Measurements from ENCODE around the gene KRTAP19-8.

The KRTAP19-8 gene, protein sequence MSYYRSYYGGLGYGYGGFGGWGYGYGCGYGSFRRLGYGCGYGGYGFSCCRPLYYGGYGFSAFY

DNA sequence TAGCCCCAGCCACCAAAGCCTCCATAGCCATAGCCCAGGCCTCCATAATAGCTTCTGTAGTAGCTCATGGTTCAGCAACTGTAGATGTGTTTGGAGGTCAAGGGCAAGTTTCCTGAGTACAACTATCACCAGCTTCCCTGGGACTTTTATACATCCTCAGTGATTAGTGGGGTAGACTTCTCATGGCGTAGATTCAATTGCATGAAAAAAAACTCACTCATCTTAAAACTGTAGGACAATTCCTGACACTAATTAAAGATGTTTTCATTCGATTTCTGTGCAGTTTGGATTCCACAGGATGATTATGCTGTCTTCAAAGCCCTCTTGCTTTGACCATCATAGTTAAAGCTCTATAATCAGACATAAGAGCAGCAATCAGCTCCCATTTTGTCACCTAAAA is at the start of gene KRTAP19-8:
Gene KRTAP19-8 (minus strand): TSS at position 101 of the 400 bp plus-strand sequence. CDS start 33 bp downstream, at position 68.
- DNase-seq = no peak

DNA sequence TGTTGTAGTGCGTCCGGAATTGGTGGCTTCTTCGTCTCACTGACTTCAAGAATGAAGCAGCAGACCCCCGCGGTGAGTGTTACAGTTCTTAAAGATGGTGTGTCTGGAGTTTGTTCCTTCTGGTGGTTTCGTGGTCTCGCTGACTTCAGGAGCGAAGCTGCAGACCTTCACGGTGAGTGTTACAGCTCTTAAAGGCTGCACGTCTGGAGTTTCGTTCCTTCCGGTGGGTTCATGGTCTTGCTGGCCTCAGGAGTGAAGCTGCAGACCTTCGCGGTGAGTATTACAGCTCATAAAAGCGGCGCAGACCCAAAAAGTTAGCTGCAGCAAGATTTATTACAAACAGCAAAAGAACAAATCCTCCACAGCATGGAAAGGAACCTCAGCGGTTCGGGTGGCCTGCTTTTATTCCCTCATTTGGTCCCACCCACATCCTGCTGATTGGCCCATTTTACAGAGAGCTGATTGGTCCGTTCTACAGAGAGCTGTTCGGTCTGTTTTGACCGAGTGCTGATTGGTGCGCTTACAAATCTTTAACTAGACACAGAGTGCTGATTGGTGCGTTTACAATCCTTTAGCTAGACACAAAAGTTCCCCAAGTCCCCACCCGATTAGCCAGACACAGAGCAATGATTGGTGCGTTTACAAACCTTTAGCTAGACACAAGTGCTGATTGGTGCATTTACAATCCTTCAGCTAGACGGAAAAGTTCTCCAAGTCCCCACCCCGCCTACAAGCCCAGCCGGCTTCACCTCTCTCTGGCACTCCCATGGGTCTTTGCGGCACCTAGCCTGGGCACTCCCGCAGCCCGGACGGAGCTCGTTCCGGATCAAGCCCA is 49.6 kb upstream of the KRTAP19-8 start:
- peak in 1 of 6 experiments; percentile 3 for DNase-seq

DNA sequence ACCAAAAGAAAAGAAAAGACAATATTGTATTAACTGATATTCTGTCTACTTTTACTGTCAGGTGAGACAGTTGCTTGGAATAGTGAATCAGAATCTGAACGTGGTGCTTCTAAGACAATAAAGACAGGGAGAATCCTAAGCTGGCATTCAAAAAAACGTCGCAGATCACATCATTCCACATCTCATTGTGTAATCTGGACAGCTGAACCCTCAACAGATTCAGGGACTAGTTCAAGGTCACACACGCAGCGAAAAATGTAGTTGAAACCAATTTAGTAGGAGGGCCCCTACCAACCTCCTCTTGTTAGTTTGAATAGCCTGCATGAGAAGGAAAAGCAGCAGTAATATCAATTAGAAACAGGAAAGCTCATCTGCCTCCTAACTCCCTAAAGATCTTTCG is 46.4 kb upstream of the KRTAP19-8 start:
- DNase-seq = no peak

DNA sequence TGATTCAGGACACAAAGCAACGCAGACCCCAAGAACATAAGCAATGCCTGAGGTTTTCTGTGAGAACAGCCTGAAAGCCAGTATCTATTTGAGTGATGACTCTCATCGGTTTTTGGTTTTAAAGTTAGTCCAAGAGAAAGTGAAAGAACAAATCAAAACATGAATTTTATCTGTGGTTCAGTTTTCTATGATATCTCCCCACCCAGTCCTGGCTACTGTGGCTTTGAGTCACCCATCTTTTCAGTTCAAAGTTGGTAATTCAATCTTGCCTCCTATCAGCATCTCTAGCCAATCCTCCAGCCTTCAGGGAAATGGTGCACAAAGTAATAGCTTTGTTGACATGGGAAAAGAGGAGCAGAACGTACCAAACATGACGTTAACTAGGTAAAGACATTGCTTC is 40.5 kb upstream of the KRTAP19-8 start:
- DNase-seq = no peak

DNA sequence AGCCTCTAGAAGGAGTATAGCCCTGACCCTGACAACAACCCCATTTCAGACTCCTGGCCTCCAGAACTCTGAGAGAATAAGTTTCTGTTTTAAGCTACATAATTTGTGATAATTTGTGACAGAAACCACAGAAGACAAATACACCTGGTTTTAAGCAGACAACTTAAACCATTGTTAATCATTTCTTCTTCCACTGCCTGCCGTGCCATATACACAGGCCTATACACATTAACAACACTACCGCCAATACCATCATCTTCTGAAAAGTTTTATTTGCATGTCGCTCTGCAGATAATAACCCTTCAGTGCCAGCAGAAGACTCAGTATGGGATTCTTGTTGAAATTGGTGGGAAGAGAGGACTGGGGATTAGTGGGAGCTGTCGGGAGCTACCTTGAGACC is 39.9 kb upstream of the KRTAP19-8 start:
- no peak for DNase-seq

DNA sequence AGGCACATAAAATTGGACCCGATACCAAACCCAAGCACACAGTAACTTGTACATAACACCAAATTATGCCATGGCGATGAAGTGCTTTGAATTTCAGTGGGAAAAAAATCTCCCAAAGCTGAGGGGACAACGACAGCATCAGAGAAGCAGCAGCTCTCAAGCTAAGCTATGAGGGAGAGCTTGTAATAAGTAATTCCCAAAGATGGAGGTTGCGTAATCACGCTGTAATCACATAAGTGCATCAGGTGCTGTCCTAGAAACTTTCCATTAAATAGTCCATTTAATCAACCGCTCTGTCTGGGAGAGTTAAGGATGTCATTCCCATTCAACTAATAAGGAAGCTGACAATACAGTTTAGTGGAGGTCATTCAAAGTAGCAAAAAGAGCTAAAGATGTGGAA is 37.6 kb upstream of the KRTAP19-8 start:
- DNase-seq = no peak

DNA sequence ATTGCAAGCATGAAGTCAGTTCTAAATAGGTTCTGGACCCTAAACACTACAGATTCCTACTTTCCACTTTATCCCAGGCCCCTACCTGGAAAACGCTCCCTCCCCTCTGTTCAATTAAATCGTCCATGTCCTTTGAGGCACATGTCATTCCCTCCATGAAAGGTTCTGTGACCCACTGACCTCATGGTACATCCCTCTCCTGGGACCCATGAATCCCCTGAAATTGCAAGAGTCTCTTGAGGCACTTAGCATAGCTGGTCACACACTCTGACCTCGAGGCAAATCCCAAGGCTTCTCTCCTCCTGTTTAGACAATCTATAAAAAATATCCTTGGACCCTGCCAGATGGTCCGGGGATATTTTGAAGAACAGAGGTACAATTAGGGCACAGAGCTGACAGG is 34.3 kb upstream of the KRTAP19-8 start:
- no peak for DNase-seq

DNA sequence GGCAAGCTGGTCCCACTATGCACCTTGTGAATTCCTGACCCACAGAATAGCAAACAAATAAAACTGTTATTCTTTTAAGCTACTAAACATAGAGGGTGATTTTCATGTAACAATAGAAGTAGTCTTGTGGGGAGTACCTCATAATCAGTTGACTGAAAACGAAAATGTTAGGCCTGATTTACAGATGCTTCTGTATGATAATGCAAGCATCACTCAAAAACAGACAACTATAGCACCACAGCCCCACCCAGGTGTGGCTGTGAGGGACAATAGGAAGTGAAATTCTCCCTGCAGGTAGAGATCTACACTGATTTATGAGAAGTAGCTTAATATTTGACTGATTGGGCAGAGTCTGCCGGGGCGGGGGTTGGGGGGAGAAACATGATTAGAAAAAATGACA is 26.5 kb upstream of the KRTAP19-8 start:
- DNase-seq = no peak

DNA sequence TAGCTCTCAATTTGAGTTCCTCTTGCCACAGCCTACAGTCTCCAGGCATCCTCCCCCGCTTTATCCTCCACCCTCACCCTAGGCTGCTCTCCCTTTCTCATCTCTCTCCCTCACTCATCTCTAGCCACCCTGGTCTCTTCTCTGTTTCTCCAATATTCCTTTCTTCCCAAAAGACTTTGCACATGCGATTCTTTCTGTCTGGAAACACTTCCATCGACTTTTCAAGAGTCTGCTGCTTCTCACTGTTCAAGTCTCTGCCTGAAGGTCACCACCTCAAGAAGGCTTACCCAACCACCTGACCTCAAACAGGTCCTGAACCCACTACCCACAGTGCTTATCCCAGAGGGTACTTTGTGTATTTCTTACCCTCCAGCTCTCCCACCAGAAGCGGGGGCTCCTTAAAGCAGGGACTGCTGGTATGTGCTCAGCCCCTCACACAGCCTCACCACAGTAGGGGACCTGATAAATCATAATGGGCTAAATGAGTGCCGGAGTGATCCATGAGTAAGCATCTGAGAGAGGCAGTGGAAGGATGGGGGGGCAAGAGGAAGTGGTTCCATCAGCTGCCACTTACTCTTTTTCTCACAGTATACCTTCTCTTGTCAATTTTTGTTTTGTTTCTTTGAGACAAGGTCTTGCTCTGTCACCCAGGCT is 14.3 kb upstream of the KRTAP19-8 start:
- no peak for DNase-seq

DNA sequence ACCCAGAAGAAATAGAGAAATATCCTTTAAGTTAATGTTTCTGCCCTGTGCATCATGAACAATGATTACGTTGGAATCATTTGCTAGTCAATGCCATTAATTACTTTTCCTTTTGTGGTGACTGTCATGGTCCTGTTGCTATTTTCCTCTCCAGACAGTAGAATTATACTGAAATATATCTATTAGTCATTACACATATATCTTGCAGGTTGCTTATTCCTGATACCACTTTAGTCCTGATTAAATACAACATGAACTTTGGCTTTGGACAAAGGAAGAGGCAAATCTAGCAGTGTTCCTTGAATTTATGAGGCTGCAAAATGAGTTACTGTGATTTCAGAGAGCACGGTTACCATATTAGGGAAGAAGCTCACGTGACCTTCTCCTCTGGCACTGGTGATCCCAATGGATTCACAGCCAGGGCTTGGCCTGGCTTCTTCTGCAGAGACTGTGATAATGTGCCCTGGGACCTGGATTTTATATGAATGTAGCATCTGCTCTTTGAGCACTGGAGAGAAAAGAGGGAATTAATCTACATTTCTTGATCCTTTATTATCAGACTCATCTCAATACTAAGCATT is 12.4 kb upstream of the KRTAP19-8 start:
- no peak for DNase-seq

DNA sequence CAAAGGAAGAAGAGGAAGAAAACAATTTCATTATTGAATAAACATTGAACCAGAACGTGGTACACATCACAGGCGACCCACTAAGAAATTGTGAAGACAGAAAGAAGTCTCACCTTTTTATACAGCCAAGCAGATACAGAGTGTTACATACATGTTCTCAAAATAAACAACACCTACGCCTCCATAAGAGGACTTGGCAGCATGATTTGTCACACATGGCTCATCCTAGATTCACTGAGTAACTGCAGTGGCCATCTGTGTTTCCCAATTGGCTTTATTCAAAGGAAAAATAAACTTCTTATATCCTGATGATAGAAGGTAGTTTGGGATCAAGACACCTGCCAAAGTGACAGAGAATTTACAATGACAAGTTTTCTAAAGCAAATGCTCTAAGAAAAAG is 7.6 kb upstream of the KRTAP19-8 start:
- DNase-seq = no peak

DNA sequence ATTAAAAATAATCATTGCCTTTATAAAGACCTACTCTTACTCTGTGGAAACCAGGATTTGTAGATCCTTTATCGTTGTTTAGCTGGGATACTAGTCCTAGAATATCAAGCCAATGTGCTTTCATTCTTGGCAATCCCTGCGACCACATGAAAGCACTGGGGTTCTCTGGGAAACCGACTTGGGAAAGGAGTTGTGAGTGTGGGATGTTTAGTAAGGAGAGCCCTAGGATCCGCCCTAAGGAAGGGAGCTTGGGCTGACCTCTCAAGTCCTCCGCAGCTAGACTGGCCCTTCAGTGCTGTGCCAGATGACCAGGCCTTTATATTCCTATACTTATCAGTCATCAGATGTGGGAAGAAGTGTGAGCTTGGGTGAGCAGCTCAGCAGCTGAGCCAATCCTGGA is 5.2 kb upstream of the KRTAP19-8 start:
- DNase-seq = no peak

DNA sequence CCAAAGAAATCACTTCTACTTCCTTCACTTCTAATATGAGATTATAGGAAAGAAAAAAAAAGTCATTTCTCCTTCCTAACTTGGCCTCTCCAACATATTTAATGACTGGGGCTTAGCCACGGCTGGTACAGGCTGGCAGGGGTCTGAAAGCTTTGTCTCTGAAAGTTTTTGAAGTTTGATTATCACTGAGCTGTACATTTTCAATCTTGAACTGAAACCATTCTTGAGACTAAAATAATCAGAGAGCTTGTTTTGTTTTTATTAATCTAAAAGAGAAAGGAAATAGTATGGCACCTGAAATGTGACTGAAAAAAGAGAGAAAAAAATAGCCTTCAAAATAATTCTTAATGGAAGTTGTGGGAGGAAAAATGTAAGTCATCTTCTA is 3.8 kb upstream of the KRTAP19-8 start:
- no peak for DNase-seq

DNA sequence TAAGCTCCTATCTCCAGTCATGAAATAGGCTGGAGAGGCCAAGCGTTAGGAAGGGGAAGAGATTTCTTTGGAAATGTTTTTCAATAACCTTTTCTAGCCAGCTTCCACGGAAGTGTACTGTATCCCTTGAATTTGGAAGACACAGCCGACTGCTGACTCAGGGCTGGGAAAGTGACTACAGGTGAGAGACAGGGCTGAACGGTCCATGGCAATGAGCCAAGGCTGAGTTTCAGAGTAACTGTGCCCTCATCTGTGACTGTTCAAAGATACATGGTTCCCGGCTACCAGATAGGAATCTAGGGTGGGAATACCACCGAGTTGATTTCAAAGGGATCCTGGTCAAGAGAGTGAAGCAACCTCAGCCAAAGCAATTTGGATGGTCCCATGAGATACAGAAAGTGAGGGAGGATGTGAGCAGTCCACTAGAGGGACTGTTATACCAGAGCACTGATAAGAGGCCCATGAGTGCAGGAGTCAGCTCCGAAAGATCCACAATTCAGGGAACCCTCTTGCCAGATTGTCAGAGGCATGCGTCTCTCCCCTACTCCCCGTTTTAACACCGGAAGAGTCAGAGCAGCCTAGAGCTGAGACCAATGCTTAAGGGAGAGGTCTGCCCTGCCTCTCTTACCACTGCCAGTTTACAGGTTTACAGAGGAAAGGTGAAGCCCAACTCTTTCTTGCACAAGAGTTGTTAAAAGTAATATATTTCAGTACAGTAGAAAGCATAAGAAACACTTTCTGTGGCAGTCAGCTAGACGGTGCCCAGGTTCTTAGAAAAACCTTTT is 3.2 kb upstream of the KRTAP19-8 start:
- DNase-seq = no peak

DNA sequence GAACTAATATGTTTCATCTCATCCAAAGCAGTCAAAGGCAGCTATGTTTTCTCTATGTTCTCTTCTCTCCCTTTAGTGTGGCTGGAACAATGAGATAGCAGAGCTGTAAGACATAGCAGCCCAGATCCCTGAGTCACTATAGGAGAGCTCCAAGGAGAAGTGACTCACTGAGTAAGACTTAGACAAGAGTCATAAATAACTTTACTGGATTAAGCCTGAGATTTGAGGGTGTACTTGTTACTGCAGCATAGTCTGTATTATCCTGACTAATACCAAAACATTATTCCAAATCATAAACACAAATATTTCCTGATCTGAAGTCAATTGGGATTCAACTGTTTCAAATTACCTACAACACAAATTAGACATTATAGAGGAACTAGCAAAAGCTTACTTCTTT is 3.9 kb downstream of the KRTAP19-8 start:
- DNase-seq = no peak

DNA sequence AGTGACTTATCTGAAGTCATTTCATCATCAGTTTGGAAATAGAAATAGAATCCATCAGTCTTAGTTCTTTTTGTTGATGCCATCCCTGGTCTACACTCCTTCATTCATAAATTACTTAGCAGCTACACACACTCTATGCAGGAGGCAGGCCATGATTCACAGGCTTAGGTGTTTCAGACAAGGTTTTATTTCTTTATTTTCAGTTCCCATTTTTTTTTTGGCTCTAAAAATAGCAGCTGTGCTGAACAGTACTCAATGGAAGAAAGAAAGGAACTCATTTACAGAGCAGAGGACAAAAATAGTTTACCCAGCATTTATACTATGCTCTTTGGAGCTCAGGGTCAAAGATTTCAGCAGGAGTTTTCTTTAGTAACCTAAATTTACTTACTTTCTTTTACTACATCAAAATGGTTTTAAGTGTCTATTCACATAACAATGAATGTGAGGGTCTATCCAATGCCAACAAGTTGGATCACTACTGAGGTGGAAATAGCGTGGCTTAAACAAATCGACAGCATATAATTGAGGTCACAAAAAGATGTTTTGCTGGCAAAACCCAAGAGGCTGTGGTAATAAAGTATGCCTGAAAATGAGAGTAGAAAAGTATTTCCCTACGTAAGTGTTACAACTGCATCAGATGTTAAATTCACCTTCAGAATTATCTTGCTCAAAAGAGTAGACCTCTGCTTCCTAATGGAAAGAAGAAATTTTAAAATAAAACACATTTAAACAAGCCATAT is 7.7 kb downstream of the KRTAP19-8 start:
- no peak for DNase-seq

DNA sequence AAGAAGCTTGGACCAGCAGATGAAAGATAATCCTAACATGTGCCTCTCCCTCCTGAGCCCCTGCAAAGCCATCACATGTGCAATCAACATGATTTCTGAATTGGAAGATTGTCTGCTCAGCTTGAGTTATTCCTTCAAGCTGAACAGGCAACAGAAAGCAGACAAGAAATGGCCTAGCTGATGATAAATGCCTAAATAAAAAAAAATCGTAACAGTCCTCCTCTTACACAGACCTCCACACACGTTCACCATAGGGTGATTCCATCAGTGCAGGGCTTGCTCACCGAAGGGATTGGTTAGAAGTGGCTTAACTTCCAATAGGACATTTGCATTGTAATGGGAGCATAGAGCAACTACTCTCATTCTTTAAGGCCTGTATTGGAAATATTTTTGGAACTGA is 14.6 kb downstream of the KRTAP19-8 start:
- DNase-seq = no peak

DNA sequence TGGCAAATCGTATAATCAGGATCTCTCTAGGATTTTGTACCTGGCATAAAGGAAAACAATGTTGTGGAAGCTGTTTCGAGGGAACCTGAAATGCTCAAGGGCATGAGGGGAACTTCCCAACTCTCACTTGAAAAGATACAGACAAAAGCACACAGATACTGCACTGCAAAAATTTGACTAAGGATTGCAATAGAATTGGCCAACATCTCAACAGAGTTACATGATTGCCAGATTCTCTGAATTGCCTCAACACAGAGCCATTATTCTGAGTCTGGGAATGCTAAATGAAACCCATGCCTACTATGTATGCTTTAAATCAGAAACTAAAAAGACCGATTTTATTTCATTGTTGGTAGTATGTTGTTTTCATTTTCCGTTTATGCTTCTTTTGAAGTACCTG is 16.0 kb downstream of the KRTAP19-8 start:
- no peak for DNase-seq

DNA sequence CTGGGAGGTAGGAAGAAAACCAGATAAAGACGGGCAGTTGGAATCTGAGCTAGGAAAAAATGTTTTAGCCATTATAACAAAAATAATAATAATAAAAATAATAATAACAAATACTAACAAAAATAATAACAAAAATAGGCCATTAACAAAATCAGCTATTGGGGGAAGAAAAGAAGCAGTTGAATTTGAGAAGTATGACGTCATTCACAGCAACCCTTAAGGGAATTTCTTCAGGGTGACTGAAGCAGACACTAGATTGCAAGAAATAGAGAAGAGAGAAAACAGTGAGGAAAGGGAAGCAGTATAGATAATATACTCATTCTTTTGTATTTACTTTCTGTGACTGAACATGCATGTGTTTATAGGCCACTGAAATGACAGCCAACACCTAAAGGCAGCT is 20.0 kb downstream of the KRTAP19-8 start:
- DNase-seq = no peak

DNA sequence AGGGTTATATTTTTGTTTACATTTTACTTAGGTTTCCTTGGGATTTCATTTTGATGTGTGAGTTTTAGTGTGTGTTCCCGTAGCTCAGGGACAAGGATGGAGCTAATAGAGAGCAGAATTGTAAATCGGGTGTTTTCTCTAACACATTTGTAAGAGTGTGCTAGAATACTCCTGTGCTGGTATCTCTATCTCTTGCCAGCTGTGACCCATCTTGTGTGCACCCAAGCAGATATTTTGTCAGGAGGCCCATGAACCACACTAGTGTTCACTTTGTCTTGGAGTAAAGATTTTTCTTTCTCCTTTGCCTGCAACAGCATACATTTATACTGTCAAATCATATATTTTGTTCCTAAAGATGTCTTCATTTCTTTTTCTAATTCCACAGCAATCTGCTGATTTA is 23.4 kb downstream of the KRTAP19-8 start:
- DNase-seq = no peak

DNA sequence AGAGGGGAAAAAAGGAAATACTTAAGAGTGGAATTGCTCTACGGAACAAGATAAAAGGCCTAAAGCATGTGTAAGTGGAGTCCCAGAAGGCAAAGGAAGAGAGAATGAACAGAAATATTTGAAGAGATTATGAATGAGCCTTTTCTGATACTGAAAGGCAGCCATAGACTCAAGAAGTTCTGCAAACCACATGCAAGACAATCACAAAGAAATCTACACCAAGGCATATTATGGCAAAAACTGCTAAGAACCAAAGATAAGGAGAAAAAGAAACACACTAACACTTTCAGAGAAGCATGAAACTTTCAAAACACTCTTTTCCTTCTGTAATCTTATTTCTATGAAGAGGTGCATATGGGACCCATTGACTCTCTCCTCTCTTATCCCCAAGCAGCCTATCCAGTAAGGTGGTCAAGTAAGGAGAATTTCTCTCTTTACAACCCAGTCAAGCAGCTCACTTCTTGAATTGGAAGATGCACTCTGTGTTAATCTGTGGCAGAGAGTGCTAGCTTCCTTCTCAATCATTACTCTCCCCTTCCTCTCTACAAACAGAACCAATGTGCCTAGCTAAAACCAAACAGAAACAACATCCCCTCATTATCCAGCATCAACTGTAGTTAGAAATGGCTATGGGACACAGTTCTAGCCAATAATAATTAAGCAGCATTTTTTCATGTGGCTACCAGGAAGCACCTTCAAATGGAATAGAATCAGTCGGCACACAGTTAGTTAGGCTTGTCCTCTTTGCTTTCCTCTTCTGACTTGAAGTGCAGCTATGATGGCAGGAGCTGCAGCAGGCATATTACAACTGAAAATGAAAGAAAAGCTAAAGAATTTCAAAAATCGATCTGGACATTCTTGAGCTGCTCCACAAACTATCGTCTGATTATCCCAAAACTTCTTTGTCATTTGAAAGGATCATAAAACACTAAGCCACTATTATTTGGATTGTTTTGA is 25.9 kb downstream of the KRTAP19-8 start:
- DNase-seq = no peak
